ENCODE data around the gene STAG2. TPM values are rescaled to one million over a fixed set of nuclear protein-coding genes. Genes with fewer than 3 reads are reported as not detected.
A peak's percentile ranks its signal among the peaks of the same experiment; 100 is the strongest.

STAG2 gene
- 100 to 1,000 TPM in 1 of 2 donors, 10 to 100 TPM in 1; 73.7 to 130 TPM for total RNA-seq
- polyA plus RNA-seq (2013, experiment 1 of 2): 61.9 TPM
- polyA plus RNA-seq (2013, experiment 2 of 2): 59.9 TPM
- long read RNA-seq, experiment 1, partial matches to known transcripts: 25 of 39 reads
- long read RNA-seq, experiment 1, other reads (novel, unspliced or antisense): 14 of 39 reads
- long read RNA-seq, experiment 2, full-length matches to known transcripts: 20 of 78 reads
- long read RNA-seq, experiment 2, partial matches to known transcripts: 21 of 78 reads
- long read RNA-seq, experiment 2, other reads (novel, unspliced or antisense): 37 of 78 reads
- long read RNA-seq, experiment 3, full-length matches to known transcripts: 63 of 307 reads
- long read RNA-seq, experiment 3, partial matches to known transcripts: 37 of 307 reads
- long read RNA-seq, experiment 3, other reads (novel, unspliced or antisense): 207 of 307 reads
- long read RNA-seq, experiment 4, full-length matches to known transcripts: 2 of 13 reads
- long read RNA-seq, experiment 4, partial matches to known transcripts: 9 of 13 reads
- long read RNA-seq, experiment 4, other reads (novel, unspliced or antisense): 2 of 13 reads

DNA sequence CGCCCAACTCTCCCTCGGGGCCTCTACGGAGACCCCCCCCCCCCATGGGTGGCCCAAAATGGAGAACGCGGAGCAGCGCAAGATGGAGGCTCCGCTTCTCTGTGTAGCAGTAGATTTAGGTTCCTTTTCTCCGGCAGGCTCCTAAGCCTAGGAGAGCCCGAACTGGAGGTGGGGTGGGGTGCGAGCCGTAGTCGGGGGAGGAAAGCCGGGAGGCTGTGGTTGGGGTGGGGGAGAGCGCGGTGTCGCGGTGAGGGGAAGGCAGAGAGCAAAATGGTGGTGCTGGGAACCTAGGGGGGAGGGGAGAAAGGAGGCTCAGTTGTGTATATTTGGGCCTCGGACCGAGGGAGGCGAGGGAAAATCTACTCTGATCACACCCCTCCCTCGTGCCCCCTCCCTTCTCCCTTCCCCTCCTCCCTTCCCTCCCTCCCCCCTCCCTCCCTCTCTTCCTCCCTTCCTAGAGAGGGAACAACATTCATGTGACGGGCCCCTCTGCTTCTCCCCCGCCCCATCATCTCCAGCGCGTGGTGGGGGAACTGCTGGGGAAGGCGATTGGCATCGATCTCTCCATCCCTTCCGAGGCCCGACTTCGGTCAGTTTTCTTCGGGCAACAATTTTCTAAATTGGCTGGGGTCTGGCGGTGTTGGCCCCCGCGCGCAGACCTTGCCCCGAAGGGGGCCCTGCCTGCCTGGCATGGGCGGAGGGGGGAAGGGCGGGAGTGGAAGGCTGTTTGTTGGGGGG lies at the start of gene STAG2:
Gene STAG2 (plus strand): TSS at position 439 of the 738 bp plus-strand sequence. CDS start 60,922 bp downstream, outside the sequence.
- H3K9me3 ChIP-seq (ENCODE audit: control insufficient read depth, low read length): no peaks in the 10 kb centered on the region
- Mint-ChIP-seq H3K27me3 (ENCODE audit: insufficient read depth) (peaks cover 2% of the 10 kb centered on the region), H3K4me1 (peaks cover 12% of the 10 kb centered on the region), H3K27ac (peak within 1 kb of the TSS; percentile 100), H3K4me3 (peak within 1 kb of the TSS; percentile 98), H3K36me3 (ENCODE audit: low read depth) (peaks cover 4% of the 10 kb centered on the region), H3K9me3 (peaks cover 13% of the 10 kb centered on the region)
- H3K27me3 ChIP-seq (ENCODE audit: control insufficient read depth, insufficient read depth, low read length, poor library complexity, severe bottlenecking): no peaks in the 10 kb centered on the region
- H3K4me3 ChIP-seq (ENCODE audit: low read length): peak within 1 kb of the TSS; percentile 95
- H3K4me1 ChIP-seq (ENCODE audit: control insufficient read depth, insufficient read depth, low read length): no peaks in the 10 kb centered on the region
- H3K36me3 ChIP-seq (ENCODE audit: control insufficient read depth, insufficient read depth, low read length): no peaks in the 10 kb centered on the region
- H3K27ac ChIP-seq (ENCODE audit: low read depth, low read length): peak within 1 kb of the TSS; percentile 99
- peak; percentile 88 for DNase-seq
- H3K9ac ChIP-seq (ENCODE audit: extremely low read depth, low read length, poor library complexity, severe bottlenecking): peak within 1 kb of the TSS; percentile 99
- WGBS, 2 experiments (ENCODE audit: insufficient coverage in 1 of 2, insufficient read length in 1 of 2): 0% methylated on average over 20 of the region's 38 CpGs; no CpG with 5 or more reads in 1 of the 2 experiments
- TF ChIP-seq, protein P1, sequence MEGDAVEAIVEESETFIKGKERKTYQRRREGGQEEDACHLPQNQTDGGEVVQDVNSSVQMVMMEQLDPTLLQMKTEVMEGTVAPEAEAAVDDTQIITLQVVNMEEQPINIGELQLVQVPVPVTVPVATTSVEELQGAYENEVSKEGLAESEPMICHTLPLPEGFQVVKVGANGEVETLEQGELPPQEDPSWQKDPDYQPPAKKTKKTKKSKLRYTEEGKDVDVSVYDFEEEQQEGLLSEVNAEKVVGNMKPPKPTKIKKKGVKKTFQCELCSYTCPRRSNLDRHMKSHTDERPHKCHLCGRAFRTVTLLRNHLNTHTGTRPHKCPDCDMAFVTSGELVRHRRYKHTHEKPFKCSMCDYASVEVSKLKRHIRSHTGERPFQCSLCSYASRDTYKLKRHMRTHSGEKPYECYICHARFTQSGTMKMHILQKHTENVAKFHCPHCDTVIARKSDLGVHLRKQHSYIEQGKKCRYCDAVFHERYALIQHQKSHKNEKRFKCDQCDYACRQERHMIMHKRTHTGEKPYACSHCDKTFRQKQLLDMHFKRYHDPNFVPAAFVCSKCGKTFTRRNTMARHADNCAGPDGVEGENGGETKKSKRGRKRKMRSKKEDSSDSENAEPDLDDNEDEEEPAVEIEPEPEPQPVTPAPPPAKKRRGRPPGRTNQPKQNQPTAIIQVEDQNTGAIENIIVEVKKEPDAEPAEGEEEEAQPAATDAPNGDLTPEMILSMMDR (conservative IDR thresholded peaks at IDR 0.05): no peak

DNA sequence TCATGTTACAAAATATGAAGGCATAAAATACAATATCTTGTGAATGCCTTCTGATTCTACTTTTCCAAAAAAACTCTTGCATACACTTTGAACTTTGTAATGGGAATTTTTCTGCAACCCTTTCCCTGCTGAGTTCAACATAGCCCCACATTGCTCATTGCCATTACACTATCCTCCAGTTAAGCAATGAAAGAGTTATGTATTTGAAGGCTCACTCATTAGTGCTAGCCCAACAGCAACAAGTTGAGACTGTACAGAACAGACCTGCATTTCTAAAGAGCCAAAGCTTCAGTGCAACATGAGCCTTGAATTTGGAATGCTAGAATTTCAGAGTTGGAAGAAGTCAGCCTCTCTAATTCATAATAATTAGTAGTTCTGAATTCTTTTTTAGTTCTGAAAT lies 44.4 kb upstream of the STAG2 start:
- H3K27ac Mint-ChIP-seq: no peak overlapping the region
- TF ChIP-seq, protein P1 (conservative IDR thresholded peaks at IDR 0.05): no peak
- no peaks in the 10 kb centered on the region for H3K36me3 ChIP-seq (ENCODE audit: control insufficient read depth, insufficient read depth, low read length)
- H3K9me3 ChIP-seq (ENCODE audit: control insufficient read depth, low read length): no peaks in the 10 kb centered on the region
- no peak overlapping the region for H3K9ac ChIP-seq (ENCODE audit: extremely low read depth, low read length, poor library complexity, severe bottlenecking)
- no peaks in the 10 kb centered on the region for H3K27me3 ChIP-seq (ENCODE audit: control insufficient read depth, insufficient read depth, low read length, poor library complexity, severe bottlenecking)
- no peak for DNase-seq
- H3K4me3 Mint-ChIP-seq: no peak overlapping the region
- no peak overlapping the region for H3K4me3 ChIP-seq (ENCODE audit: low read length)
- peaks cover 25% of the 10 kb centered on the region for H3K9me3 Mint-ChIP-seq
- H3K27me3 Mint-ChIP-seq (ENCODE audit: insufficient read depth): no peaks in the 10 kb centered on the region
- no peaks in the 10 kb centered on the region for H3K36me3 Mint-ChIP-seq (ENCODE audit: low read depth)
- H3K4me1 ChIP-seq (ENCODE audit: control insufficient read depth, insufficient read depth, low read length): no peaks in the 10 kb centered on the region
- H3K27ac ChIP-seq (ENCODE audit: low read depth, low read length): no peak overlapping the region
- H3K4me1 Mint-ChIP-seq: no peaks in the 10 kb centered on the region

DNA sequence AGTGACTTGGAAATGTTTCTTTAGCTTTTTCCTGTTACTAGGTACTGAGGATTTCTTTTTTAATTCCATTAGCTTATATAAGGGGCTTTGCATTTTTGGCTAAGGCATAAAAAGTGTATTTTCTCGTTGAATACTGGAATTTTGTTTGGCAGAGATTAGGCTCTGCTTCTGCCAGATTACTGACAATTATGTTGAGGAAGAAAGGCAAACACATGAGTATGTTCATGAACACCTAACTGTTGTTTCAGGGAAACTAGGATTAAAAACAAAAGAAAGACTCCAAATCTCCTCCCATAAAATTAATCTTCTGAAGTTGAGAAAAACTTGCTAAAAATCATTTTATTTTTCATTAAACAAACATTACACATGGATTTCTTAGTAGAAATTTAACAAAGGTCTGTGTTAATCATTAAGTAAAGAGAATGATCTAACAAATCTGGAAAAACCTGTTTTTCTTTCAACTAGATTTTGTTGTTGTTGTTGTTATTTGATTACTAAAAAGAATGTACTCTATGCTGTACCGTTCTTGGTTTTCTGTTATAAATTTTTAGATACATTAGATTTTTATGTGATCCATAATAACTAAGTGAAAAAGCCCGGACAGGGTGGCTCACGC lies 43.3 kb upstream of the STAG2 start:
- H3K9me3 ChIP-seq (ENCODE audit: control insufficient read depth, low read length): no peaks in the 10 kb centered on the region
- no peak overlapping the region for H3K9ac ChIP-seq (ENCODE audit: extremely low read depth, low read length, poor library complexity, severe bottlenecking)
- DNase-seq: no peak
- peaks cover 28% of the 10 kb centered on the region for H3K9me3 Mint-ChIP-seq
- TF ChIP-seq, protein P1 (conservative IDR thresholded peaks at IDR 0.05): no peak
- H3K36me3 ChIP-seq (ENCODE audit: control insufficient read depth, insufficient read depth, low read length): no peaks in the 10 kb centered on the region
- no peaks in the 10 kb centered on the region for H3K36me3 Mint-ChIP-seq (ENCODE audit: low read depth)
- H3K27me3 ChIP-seq (ENCODE audit: control insufficient read depth, insufficient read depth, low read length, poor library complexity, severe bottlenecking): no peaks in the 10 kb centered on the region
- no peak overlapping the region for H3K4me3 Mint-ChIP-seq
- no peak overlapping the region for H3K27ac ChIP-seq (ENCODE audit: low read depth, low read length)
- H3K4me1 ChIP-seq (ENCODE audit: control insufficient read depth, insufficient read depth, low read length): no peaks in the 10 kb centered on the region
- 93% methylated on average over 3 of the region's 4 CpGs; no CpG with 5 or more reads in 1 of the 2 experiments for WGBS, 2 experiments (ENCODE audit: insufficient coverage in 1 of 2, insufficient read length in 1 of 2)
- no peak overlapping the region for H3K27ac Mint-ChIP-seq
- H3K27me3 Mint-ChIP-seq (ENCODE audit: insufficient read depth): no peaks in the 10 kb centered on the region
- H3K4me3 ChIP-seq (ENCODE audit: low read length): no peak overlapping the region
- no peaks in the 10 kb centered on the region for H3K4me1 Mint-ChIP-seq
